ENCODE measurements around the gene CNOT3. TPM values are rescaled to one million over a fixed set of nuclear protein-coding genes. Genes with fewer than 3 reads are reported as not detected.
"Not testable (repeated sequence)": the region's sequence is repeated elsewhere in the genome, so short reads cannot be mapped to it uniquely, and the experiment has no call there.

Gene CNOT3
- total RNA-seq, 1 donor from 2014 or later: 54.6 TPM

GRCh38 chr19:54169149-54169740 is 31.7 kb downstream of the CNOT3 start:
- DNase-seq (ENCODE audit: low spot score): no peak

GRCh38 chr19:54171736-54172431 is 34.3 kb downstream of the CNOT3 start:
- DNase-seq (ENCODE audit: low spot score): not testable (repeated sequence)

GRCh38 chr19:54172471-54173358 is 35.2 kb downstream of the CNOT3 start, which contains the start of gene TMC4:
Gene TMC4, minus strand, starts transcription at chr19:54173160. Its CDS starts 43 bp downstream, at chr19:54173117.
- peak; percentile 76 for DNase-seq (ENCODE audit: low spot score)

GRCh38 chr19:54173359-54173699 is 35.8 kb downstream of the CNOT3 start:
- DNase-seq (ENCODE audit: low spot score): no peak

GRCh38 chr19:54173951-54174834 is 36.6 kb downstream of the CNOT3 start:
- DNase-seq (ENCODE audit: low spot score): no peak

- DNase-seq (ENCODE audit: low spot score): no peak
Observed at GRCh38 chr19:54178581-54179261, 41.2 kb downstream of the CNOT3 start.

GRCh38 chr19:54179262-54179852 is 41.8 kb downstream of the CNOT3 start:
- DNase-seq (ENCODE audit: low spot score): no peak

GRCh38 chr19:54179921-54180461 is 42.4 kb downstream of the CNOT3 start:
- no peak for DNase-seq (ENCODE audit: low spot score)

- no peak for DNase-seq (ENCODE audit: low spot score)
Observed at GRCh38 chr19:54180691-54181091, 43.1 kb downstream of the CNOT3 start.

GRCh38 chr19:54181894-54182293 is 44.3 kb downstream of the CNOT3 start:
- not testable (repeated sequence) for DNase-seq (ENCODE audit: low spot score)

GRCh38 chr19:54183431-54183830 is 45.9 kb downstream of the CNOT3 start:
- DNase-seq (ENCODE audit: low spot score): no peak

- DNase-seq (ENCODE audit: low spot score): no peak
Observed at GRCh38 chr19:54186351-54186750, 48.8 kb downstream of the CNOT3 start.

- no peak for DNase-seq (ENCODE audit: low spot score)
Observed at GRCh38 chr19:54186934-54187381, 49.4 kb downstream of the CNOT3 start.

- no peak for DNase-seq (ENCODE audit: low spot score)
Observed at GRCh38 chr19:54188215-54188871, 50.8 kb downstream of the CNOT3 start.

GRCh38 chr19:54189145-54189734 is 51.7 kb downstream of the CNOT3 start, which contains the start of gene MBOAT7:
Gene MBOAT7, minus strand, starts transcription at chr19:54189580. Its CDS starts 1,072 bp downstream, at chr19:54188508.
- DNase-seq (ENCODE audit: low spot score): no peak

- peak; percentile 100 for DNase-seq (ENCODE audit: low spot score)
Observed at GRCh38 chr19:54189735-54190502, 52.4 kb downstream of the CNOT3 start.

- peak; percentile 100 for DNase-seq (ENCODE audit: low spot score)
Observed at GRCh38 chr19:54190503-54191010, 53.0 kb downstream of the CNOT3 start.
